Measurements from ENCODE around the gene UBA6. TPM values are rescaled to one million over a fixed set of nuclear protein-coding genes. Genes with fewer than 3 reads are reported as not detected.
"Not testable (repeated sequence)": the region's sequence is repeated elsewhere in the genome, so short reads cannot be mapped to it uniquely, and the experiment has no call there.

The UBA6 gene
- total RNA-seq, 1 donor from 2014 or later = 88.6 TPM

DNA sequence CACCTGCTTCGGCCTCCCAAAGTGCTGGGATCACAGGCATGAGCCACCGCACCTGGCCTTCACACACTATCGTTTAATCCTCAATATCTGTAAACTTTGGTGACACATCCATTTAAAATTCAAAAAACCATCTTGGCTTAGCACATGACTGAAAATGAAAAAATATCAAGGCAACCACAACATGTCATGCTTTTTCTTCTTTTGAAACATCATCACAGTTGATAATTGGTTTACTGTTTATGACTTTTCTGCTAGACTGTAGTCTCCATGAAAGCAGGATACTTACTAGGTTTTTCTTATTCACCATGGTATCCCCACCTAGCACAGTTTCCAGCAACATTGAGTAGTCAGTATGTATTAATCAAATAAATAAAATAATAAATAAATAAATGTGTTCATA lies 42.2 kb upstream of the UBA6 start:
- H3K4me3 Mint-ChIP-seq = no peak overlapping the region
- TF ChIP-seq, protein P1, sequence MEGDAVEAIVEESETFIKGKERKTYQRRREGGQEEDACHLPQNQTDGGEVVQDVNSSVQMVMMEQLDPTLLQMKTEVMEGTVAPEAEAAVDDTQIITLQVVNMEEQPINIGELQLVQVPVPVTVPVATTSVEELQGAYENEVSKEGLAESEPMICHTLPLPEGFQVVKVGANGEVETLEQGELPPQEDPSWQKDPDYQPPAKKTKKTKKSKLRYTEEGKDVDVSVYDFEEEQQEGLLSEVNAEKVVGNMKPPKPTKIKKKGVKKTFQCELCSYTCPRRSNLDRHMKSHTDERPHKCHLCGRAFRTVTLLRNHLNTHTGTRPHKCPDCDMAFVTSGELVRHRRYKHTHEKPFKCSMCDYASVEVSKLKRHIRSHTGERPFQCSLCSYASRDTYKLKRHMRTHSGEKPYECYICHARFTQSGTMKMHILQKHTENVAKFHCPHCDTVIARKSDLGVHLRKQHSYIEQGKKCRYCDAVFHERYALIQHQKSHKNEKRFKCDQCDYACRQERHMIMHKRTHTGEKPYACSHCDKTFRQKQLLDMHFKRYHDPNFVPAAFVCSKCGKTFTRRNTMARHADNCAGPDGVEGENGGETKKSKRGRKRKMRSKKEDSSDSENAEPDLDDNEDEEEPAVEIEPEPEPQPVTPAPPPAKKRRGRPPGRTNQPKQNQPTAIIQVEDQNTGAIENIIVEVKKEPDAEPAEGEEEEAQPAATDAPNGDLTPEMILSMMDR (IDR thresholded peaks at IDR 0.05; ENCODE audit: unreplicated experiment) = no peak
- no peak overlapping the region for H3K27ac Mint-ChIP-seq
- no peak for DNase-seq (ENCODE audit: low spot score in 2 of 2, unreplicated experiment in 2 of 2)
- peaks cover 6% of the 10 kb centered on the region for H3K9me3 Mint-ChIP-seq
- H3K36me3 Mint-ChIP-seq = no peaks in the 10 kb centered on the region
- no peaks in the 10 kb centered on the region for H3K4me1 Mint-ChIP-seq
- H3K27me3 Mint-ChIP-seq (ENCODE audit: low read depth) = no peaks in the 10 kb centered on the region

DNA sequence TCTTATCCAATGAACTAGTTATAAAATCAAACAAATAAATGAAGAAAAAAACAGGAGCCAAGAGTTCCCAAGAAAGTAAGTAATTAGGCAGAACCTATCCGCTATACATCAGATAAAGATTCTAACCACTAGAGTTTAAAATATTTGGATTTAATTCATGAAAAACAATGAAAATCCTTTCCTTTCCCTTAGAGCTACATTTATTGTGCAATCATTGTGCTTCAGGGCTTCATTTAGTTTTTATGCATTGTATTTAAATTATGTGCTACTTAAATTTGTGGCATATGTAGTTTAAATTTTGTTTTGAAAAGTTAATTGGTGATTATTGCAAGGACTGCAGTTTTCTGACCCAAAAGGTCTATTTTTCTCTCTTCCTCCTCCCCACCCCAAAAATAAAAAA lies 35.3 kb upstream of the UBA6 start:
- no peaks in the 10 kb centered on the region for H3K27me3 Mint-ChIP-seq (ENCODE audit: low read depth)
- TF ChIP-seq, protein P1 (IDR thresholded peaks at IDR 0.05; ENCODE audit: unreplicated experiment) = no peak
- DNase-seq (ENCODE audit: low spot score in 2 of 2, unreplicated experiment in 2 of 2) = no peak
- peaks cover 15% of the 10 kb centered on the region for H3K36me3 Mint-ChIP-seq
- no peaks in the 10 kb centered on the region for H3K9me3 Mint-ChIP-seq
- H3K4me3 Mint-ChIP-seq = no peak overlapping the region
- no peak overlapping the region for H3K27ac Mint-ChIP-seq
- no peaks in the 10 kb centered on the region for H3K4me1 Mint-ChIP-seq

DNA sequence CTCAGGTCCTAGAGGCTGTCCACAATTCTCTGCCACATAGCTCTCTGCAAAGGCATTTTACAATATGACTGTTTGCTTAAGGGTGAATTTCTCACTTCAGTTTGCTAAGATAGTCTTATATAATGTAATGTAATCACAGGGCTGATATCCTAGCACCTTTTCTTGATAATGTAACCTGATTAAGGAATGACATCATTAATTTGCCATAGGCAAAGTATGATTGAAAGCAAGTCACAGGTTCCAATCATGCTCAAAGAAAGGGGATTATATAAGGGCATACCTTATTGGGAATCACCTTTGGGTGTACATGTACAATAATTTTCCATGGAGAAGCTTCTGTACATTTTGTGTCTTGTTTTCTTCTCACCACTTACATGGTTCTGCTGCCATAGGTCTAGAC lies 34.4 kb upstream of the UBA6 start:
- TF ChIP-seq, protein P1 (IDR thresholded peaks at IDR 0.05; ENCODE audit: unreplicated experiment) = no peak
- Mint-ChIP-seq H3K36me3 (peaks cover 18% of the 10 kb centered on the region), H3K4me1 (no peaks in the 10 kb centered on the region), H3K4me3 (no peak overlapping the region), H3K27ac (no peak overlapping the region), H3K9me3 (no peaks in the 10 kb centered on the region), H3K27me3 (ENCODE audit: low read depth) (no peaks in the 10 kb centered on the region)
- DNase-seq (ENCODE audit: low spot score in 2 of 2, unreplicated experiment in 2 of 2) = no peak

DNA sequence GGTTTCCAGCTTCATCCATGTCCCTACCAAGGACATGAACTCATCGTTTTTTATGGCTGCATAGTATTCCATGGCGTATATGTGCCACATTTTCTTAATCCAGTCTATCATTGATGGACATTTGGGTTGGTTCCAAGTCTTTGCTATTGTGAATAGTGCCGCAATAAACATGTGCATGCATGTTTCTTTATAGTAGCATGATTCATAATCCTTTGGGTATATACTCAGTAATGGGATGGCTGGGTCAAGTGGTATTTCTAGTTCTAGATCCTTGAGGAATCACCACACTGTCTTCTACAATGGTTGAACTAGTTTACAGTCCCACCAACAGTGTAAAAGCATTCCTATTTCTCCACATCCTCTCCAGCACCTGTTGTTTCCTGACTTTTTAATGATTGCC lies 29.6 kb upstream of the UBA6 start:
- H3K27me3 Mint-ChIP-seq (ENCODE audit: low read depth); H3K4me3 Mint-ChIP-seq; H3K27ac Mint-ChIP-seq; DNase-seq (ENCODE audit: low spot score in 2 of 2, unreplicated experiment in 2 of 2); H3K4me1 Mint-ChIP-seq: not testable (repeated sequence)
- peaks cover 29% of the 10 kb centered on the region for H3K36me3 Mint-ChIP-seq
- H3K9me3 Mint-ChIP-seq = peaks cover 19% of the 10 kb centered on the region

DNA sequence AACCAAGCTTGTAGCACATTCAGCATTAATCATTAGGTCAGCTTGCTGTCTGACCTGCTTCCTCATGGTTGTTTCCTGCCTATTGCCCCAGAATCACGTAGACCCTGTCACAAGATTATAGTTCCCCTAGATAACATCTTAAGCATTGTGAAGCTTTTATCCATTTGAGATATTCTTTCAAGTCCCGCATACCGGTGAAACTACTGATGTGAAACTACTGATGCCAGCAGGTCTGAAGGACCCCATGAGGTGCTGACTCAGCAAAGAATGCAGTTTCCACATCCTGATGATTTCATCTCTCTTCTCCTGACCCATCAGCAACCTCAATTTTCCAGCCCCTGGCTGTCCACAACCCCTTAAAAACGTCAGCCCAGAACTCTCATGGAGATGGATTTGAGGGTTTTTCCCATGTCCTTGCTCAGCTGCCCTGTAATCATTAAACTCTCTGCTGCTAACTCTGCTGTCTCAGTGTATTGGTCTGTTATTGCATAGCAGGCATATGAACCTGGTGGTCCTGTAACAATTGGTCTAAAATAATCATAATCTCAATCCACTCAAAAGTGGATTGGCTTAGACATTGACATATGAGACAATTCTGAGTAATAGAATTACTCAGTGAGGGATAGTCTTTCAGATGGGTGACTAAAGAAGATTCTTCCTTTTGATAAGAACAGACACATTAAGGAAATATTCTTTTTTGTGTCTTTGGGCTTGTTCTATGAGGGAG lies 26.3 kb upstream of the UBA6 start:
- Mint-ChIP-seq H3K4me3 (no peak overlapping the region), H3K4me1 (no peaks in the 10 kb centered on the region), H3K27ac (no peak overlapping the region), H3K36me3 (peaks cover 29% of the 10 kb centered on the region), H3K27me3 (ENCODE audit: low read depth) (no peaks in the 10 kb centered on the region), H3K9me3 (peaks cover 19% of the 10 kb centered on the region)
- TF ChIP-seq, protein P1 (IDR thresholded peaks at IDR 0.05; ENCODE audit: unreplicated experiment) = no peak
- DNase-seq (ENCODE audit: low spot score in 2 of 2, unreplicated experiment in 2 of 2) = no peak

DNA sequence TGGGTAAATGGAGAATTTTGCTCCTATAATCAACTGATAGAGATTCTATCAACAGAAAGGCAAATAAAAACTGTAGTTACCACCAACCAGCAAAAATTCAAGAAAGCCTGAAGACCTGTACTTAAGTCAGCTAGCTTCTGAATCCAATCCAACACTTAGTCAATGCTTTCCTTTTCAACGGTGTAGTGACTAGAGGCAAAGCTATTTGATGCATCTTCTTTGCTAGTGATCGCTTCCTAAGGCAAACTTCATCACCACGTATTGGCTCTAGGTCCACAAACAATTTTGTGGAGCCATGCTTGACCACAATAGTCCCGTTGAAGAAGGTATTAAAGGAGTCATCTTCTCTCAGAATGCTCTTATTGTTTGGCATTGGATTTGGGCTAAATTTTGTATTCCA lies 25.0 kb upstream of the UBA6 start:
- no peak overlapping the region for H3K4me3 Mint-ChIP-seq
- H3K9me3 Mint-ChIP-seq = peaks cover 19% of the 10 kb centered on the region
- no peak overlapping the region for H3K27ac Mint-ChIP-seq
- H3K4me1 Mint-ChIP-seq = peaks cover 2% of the 10 kb centered on the region
- TF ChIP-seq, protein P1 (IDR thresholded peaks at IDR 0.05; ENCODE audit: unreplicated experiment) = no peak
- DNase-seq (ENCODE audit: low spot score in 2 of 2, unreplicated experiment in 2 of 2) = no peak
- peaks cover 26% of the 10 kb centered on the region for H3K36me3 Mint-ChIP-seq
- H3K27me3 Mint-ChIP-seq (ENCODE audit: low read depth) = no peaks in the 10 kb centered on the region
